H9 (cell line): ENCODE results near the gene POLK. TPM values are rescaled to one million over a fixed set of nuclear protein-coding genes. Genes with fewer than 3 reads are reported as not detected.

Experiments used
- DNase-seq: peaks from one replicate; pipeline ENCODE4 v3.0.0-alpha.2; 2017
- H2AFZ ChIP-seq: one replicate; pipeline ENCODE4 v1.6.1; 2013; ENCODE audit warnings: mild to moderate bottlenecking, low read length, control low read depth, moderate library complexity
- H2AK5ac ChIP-seq: 2 replicates; pipeline ENCODE4 v1.6.1; 2013; ENCODE audit warnings: low read length, control low read depth, mixed read lengths; ENCODE audit not compliant: insufficient read length
- H2BK120ac ChIP-seq: one replicate; pipeline ENCODE4 v1.6.1; 2013; ENCODE audit warnings: low read depth, mild to moderate bottlenecking, low read length, control low read depth, inconsistent platforms; ENCODE audit not compliant: poor library complexity, severe bottlenecking
- H2BK12ac ChIP-seq: 2 replicates; pipeline ENCODE4 v1.6.1; 2013; ENCODE audit warnings: low read length, control low read depth, mixed read lengths, low read depth; ENCODE audit not compliant: insufficient read length
- H2BK15ac ChIP-seq: 2 replicates; pipeline ENCODE4 v1.6.1; 2013; ENCODE audit warnings: low read depth, low read length, control low read depth
- H2BK20ac ChIP-seq: one replicate; pipeline ENCODE4 v1.6.1; 2013; ENCODE audit warnings: low read depth, mild to moderate bottlenecking, low read length, control low read depth, inconsistent platforms; ENCODE audit not compliant: poor library complexity, severe bottlenecking
- H2BK5ac ChIP-seq: 2 replicates; pipeline ENCODE4 v1.6.1; 2013; ENCODE audit warnings: low read length, control low read depth, mixed read lengths; ENCODE audit not compliant: insufficient read length
- H3K14ac ChIP-seq: 2 replicates; pipeline ENCODE4 v1.6.1; 2013; ENCODE audit warnings: low read length, control low read depth; ENCODE audit not compliant: insufficient read depth
- H3K18ac ChIP-seq: 2 replicates; pipeline ENCODE4 v1.6.1; 2013; ENCODE audit warnings: low read depth, mild to moderate bottlenecking, mixed read lengths, low read length, control low read depth; ENCODE audit not compliant: insufficient read length
- H3K23ac ChIP-seq: 2 replicates; pipeline ENCODE4 v1.6.1; 2013; ENCODE audit warnings: low read length, control low read depth, mixed read lengths, low read depth; ENCODE audit not compliant: insufficient read length
- H3K23me2 ChIP-seq: 2 replicates; pipeline ENCODE4 v1.6.1; 2013; ENCODE audit warnings: low read depth, mild to moderate bottlenecking, mixed read lengths, low read length, control low read depth; ENCODE audit not compliant: insufficient read length, poor library complexity, severe bottlenecking
- H3K27ac ChIP-seq: 2 replicates; pipeline ENCODE4 v1.5.1; 2013; ENCODE audit warnings: low read length, control low read depth, mixed read lengths, low read depth; ENCODE audit not compliant: insufficient read length
- H3K27me3 ChIP-seq: 2 replicates; pipeline ENCODE4 v1.6.1; 2013; ENCODE audit warnings: low read length, control low read depth, inconsistent platforms; ENCODE audit not compliant: insufficient read depth
- H3K4ac ChIP-seq: 2 replicates; pipeline ENCODE4 v1.6.1; 2013; ENCODE audit warnings: low read depth, mild to moderate bottlenecking, control low read depth, inconsistent platforms, low read length, moderate library complexity
- H3K4me1 ChIP-seq: 2 replicates; pipeline ENCODE4 v1.6.1; 2013; ENCODE audit warnings: low read length, control low read depth, inconsistent platforms; ENCODE audit not compliant: insufficient read depth
- H3K4me2 ChIP-seq: 2 replicates; pipeline ENCODE4 v1.6.1; 2013; ENCODE audit warnings: low read length, control low read depth, mixed read lengths; ENCODE audit not compliant: insufficient read length, insufficient read depth
- H3K56ac ChIP-seq: 2 replicates; pipeline ENCODE4 v1.6.1; 2013; ENCODE audit warnings: low read depth, mild to moderate bottlenecking, mixed read lengths, low read length, control low read depth; ENCODE audit not compliant: insufficient read length
- H3K79me1 ChIP-seq: 2 replicates; pipeline ENCODE4 v1.6.1; 2013; ENCODE audit warnings: low read depth, mild to moderate bottlenecking, moderate library complexity, low read length, control low read depth, inconsistent platforms; ENCODE audit not compliant: insufficient read depth, poor library complexity, severe bottlenecking
- H3K79me2 ChIP-seq: 2 replicates; pipeline ENCODE4 v1.6.1; 2013; ENCODE audit warnings: low read length, control low read depth, inconsistent platforms; ENCODE audit not compliant: insufficient read depth
- H3K9ac ChIP-seq: 2 replicates; pipeline ENCODE4 v1.6.1; 2013; ENCODE audit warnings: low read length, control low read depth, mixed read lengths; ENCODE audit not compliant: insufficient read length; ENCODE audit errors: extremely low read depth
- H3K9me3 ChIP-seq: one replicate; pipeline ENCODE4 v1.6.1; 2013; ENCODE audit warnings: low read depth, low read length, inconsistent platforms; ENCODE audit not compliant: control insufficient read depth
- H3T11ph ChIP-seq: one replicate; pipeline ENCODE4 v1.6.1; 2013; ENCODE audit warnings: mild to moderate bottlenecking, low read length, control low read depth, inconsistent platforms
- H4K20me1 ChIP-seq: one replicate; pipeline ENCODE4 v1.6.1; 2013; ENCODE audit not compliant: control insufficient read depth, insufficient read length, insufficient read depth
- H4K5ac ChIP-seq: 2 replicates; pipeline ENCODE4 v1.6.1; 2013; ENCODE audit warnings: low read depth, mild to moderate bottlenecking, mixed read lengths, low read length, control low read depth; ENCODE audit not compliant: insufficient read length
- H4K8ac ChIP-seq: replicated peaks from 2 replicates; pipeline ENCODE4 v1.6.1; 2013; ENCODE audit warnings: low read length, control low read depth, mixed read lengths, low read depth; ENCODE audit not compliant: insufficient read length
- H4K91ac ChIP-seq: 2 replicates; pipeline ENCODE4 v1.6.1; 2013; ENCODE audit warnings: low read depth, mild to moderate bottlenecking, moderate library complexity, mixed read lengths, low read length, control low read depth; ENCODE audit not compliant: insufficient read length
- H3K27ac Mint-ChIP-seq, 3 experiments: 2 replicates in 2 of 3; 3 replicates in 1 of 3; pipeline ENCODE4 v1.8.0; 2020 to 2021; ENCODE audit warnings: mixed read lengths in 3 of 3, mild to moderate bottlenecking in 1 of 3, moderate library complexity in 1 of 3
- H3K27me3 Mint-ChIP-seq: 2 replicates; pipeline ENCODE4 v1.8.0; 2021; ENCODE audit warnings: low read depth, mild to moderate bottlenecking, moderate library complexity, mixed read lengths
- H3K36me3 Mint-ChIP-seq, 3 experiments: 2 replicates in 2 of 3; 3 replicates in 1 of 3; pipeline ENCODE4 v1.8.0; 2020 to 2021; ENCODE audit warnings: low read depth in 3 of 3, mixed read lengths in 3 of 3; ENCODE audit not compliant: insufficient read depth in 1 of 3
- H3K4me1 Mint-ChIP-seq, 2 experiments: 2 replicates each; pipeline ENCODE4 v1.8.0; 2020; ENCODE audit warnings: mixed read lengths in 2 of 2
- H3K4me3 Mint-ChIP-seq, 2 experiments: 2 replicates in 1 of 2; 3 replicates in 1 of 2; pipeline ENCODE4 v1.8.0; 2020 to 2021; ENCODE audit warnings: mild to moderate bottlenecking in 2 of 2, mixed read lengths in 2 of 2, moderate library complexity in 1 of 2
- H3K9me3 Mint-ChIP-seq, 2 experiments: 2 replicates in 1 of 2; 3 replicates in 1 of 2; pipeline ENCODE4 v1.8.0; 2020; ENCODE audit warnings: mild to moderate bottlenecking in 2 of 2, mixed read lengths in 2 of 2, moderate library complexity in 1 of 2
- total RNA-seq: library from RNA; stranded (reverse); gene quantifications from 2 replicates; pipeline ENCODE4 v1.2.1, GENCODE V29; 2021
- TF ChIP-seq, protein P1 (sequence below): fragments of 200-600 bp; sonication (generic); conservative IDR thresholded peaks from 3 replicates; pipeline ENCODE4 v1.8.0; 2021; ENCODE audit warnings: antibody characterized with exemption, mild to moderate bottlenecking

Gene POLK
- total RNA-seq, 1 experiment from 2014 or later = 7.6 TPM

DNA sequence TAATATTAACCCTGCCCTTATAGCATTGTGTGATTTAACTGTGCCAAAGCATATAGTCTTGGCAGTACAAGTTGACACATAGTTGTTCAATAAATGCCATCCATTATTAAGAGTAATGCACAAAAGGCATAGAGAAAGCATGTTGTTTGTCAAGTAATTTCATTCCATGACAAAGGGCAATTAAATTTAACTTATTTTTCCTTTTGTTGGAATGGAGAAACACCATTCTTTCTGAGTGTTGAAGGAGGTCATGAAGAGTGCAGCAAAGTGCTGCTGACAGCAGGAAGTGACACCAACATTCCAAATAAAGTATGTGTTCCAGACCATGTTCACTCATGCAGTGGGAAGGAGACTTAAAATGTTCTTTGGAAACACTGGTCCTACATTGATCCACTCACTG, 128.7 kb downstream of the POLK start:
- no peaks in the 10 kb centered on the region for H4K20me1 ChIP-seq
- no peak overlapping the region for H3K56ac ChIP-seq
- H3K27ac Mint-ChIP-seq = no peak overlapping the region
- DNase-seq = no peak
- H3K27me3 Mint-ChIP-seq = no peaks in the 10 kb centered on the region; the same call in 1 of the 2 replicates
- H2BK120ac ChIP-seq = no peak overlapping the region
- no peaks in the 10 kb centered on the region for H3K23me2 ChIP-seq
- no peak overlapping the region for H3T11ph ChIP-seq
- no peak overlapping the region for H3K14ac ChIP-seq
- H3K36me3 Mint-ChIP-seq = no peaks in the 10 kb centered on the region
- H2BK20ac ChIP-seq = no peak overlapping the region
- no peaks in the 10 kb centered on the region for H3K9me3 ChIP-seq
- no peak overlapping the region for H2BK5ac ChIP-seq
- no peak overlapping the region for H3K4me2 ChIP-seq
- no peak overlapping the region for H2AK5ac ChIP-seq
- H3K79me1 ChIP-seq = no peaks in the 10 kb centered on the region
- peaks cover 0 to 2% of the 10 kb centered on the region in 2 experiments; a peak in 2 of 4 replicates for H3K4me1 Mint-ChIP-seq
- H3K18ac ChIP-seq = no peak overlapping the region
- H4K91ac ChIP-seq = no peak overlapping the region
- H4K8ac ChIP-seq = no peak overlapping the region
- no peak overlapping the region for H3K23ac ChIP-seq
- no peaks in the 10 kb centered on the region for H3K79me2 ChIP-seq
- H4K5ac ChIP-seq = no peak overlapping the region
- peaks cover 2% of the 10 kb centered on the region; the same call in 1 of the 2 replicates for H3K27me3 ChIP-seq
- no peak overlapping the region for H3K9ac ChIP-seq
- no peak overlapping the region for H2AFZ ChIP-seq
- no peak overlapping the region for H2BK15ac ChIP-seq
- H3K27ac ChIP-seq = no peak overlapping the region
- no peaks in the 10 kb centered on the region for H3K4me1 ChIP-seq
- no peak overlapping the region for H3K4ac ChIP-seq
- peaks cover 0 to 2% of the 10 kb centered on the region in 2 experiments; a peak in 2 of 5 replicates for H3K9me3 Mint-ChIP-seq
- H3K4me3 Mint-ChIP-seq = no peak overlapping the region
- no peak overlapping the region for H2BK12ac ChIP-seq
- TF ChIP-seq, protein P1, sequence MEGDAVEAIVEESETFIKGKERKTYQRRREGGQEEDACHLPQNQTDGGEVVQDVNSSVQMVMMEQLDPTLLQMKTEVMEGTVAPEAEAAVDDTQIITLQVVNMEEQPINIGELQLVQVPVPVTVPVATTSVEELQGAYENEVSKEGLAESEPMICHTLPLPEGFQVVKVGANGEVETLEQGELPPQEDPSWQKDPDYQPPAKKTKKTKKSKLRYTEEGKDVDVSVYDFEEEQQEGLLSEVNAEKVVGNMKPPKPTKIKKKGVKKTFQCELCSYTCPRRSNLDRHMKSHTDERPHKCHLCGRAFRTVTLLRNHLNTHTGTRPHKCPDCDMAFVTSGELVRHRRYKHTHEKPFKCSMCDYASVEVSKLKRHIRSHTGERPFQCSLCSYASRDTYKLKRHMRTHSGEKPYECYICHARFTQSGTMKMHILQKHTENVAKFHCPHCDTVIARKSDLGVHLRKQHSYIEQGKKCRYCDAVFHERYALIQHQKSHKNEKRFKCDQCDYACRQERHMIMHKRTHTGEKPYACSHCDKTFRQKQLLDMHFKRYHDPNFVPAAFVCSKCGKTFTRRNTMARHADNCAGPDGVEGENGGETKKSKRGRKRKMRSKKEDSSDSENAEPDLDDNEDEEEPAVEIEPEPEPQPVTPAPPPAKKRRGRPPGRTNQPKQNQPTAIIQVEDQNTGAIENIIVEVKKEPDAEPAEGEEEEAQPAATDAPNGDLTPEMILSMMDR = no peak
